SHP77 (cell line): ENCODE data around the gene STEEP1.

ENCODE experiments used
- DNase-seq, 2 experiments: peaks; one replicate each; lab custom pipeline; 2025; lab: John Stamatoyannopoulos, UW

Gene STEEP1

DNA sequence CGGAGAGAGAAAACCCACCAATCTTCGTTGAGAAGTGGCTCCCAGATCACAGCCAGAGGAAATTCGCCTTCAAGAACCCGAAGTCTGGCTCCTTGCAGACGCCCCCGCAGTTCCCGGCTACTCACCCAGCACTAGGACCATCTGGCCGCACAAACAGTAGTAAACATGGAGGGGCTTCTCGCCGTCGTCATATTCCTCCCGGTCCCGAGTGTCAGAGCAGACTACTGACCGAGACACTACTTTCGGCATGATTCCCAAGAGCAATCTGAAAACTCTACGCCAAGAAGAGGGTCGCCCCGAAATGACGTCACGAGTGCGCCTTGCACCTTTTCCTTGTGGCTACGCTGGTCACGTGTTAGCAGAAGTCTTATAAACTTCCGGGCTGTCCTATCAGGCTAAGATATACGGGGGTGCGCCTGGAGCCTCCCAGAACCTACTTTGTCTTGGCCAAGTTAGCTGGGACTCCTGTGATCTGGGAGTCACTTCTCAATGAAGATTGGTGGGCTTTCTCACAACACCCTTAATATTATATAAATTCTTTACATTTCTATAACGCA, at the start of gene STEEP1:
TSS of gene STEEP1 (minus strand) at position 303 of the 557 bp plus-strand sequence. CDS start at position 249, 54 bp downstream.
- peak; percentile 79 to 81 for DNase-seq

DNA sequence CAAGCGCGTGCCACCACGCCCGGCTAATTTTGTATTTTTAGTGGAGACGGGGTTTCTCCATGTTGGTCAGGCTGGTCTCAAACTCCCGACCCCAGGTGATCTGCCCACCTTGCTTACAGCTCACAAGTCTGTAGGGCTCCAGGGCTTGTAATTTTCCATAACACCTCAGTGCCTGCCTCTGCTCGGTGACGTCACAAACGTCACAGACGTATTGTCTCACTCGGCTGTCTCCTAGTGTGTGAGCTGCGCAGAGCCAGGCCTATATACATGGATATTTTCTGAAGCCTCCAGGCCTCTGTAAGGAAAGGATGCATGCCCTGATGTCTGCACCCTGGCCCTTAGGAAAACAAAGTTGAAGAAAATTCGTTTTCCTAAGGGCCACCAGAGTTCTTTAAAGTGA, 49.6 kb upstream of the STEEP1 start:
- DNase-seq = no peak

DNA sequence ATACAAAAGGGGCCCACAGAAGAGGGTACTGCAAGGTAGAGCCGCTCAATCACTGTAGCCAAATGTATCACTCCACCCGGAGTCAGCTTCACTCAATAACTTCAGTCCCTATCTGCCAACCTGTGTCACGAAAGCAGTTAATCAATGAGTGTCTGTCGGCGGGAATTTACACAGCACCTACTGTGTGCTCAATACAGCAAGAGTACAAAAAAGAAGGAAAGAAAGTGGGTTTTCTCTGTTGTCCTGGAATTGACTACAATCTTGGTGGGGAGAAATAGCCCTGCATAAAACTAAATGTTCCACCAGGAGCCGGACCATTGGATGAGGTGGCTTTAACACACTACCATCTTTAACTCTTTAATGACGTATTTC, 41.8 kb upstream of the STEEP1 start:
- DNase-seq = no peak

DNA sequence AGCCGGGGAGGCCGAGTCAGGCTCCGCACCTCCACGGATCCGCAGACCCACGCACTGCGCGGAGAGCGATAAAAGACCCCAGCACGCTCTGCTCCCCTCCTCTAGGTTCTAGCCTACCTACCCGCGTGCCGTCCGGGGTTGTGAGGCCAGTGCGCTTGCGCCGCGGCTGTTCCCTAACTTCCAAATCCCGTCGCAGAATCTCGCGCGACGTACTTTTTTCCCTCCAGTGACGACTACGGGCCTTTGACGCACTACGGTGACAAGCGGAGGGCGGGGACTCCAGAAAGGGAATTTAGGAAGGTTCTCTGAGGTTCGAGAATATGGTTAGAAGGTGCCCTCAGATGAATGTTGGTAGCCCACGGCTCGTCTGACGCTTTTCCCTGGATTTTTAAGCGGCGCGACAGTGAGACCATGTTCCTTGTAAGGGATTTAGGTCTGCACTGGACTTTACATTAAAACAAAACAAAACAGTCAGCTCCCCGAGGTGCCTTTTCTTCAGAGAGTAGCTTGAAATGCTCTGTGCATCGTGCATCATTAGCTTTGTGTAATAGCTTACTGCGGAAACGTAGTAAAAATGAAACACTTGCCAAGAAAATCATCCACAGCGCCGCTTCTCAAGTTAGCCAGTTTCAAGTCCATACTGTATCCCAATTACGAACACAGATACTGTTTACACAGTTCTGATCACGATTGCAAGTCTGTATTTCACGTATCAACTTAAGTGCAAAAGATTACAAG, 41.2 kb upstream of the STEEP1 start, which contains the start of gene NKRF:
TSS of gene NKRF (minus strand) at position 145 of the 738 bp plus-strand sequence.
- peak; percentile 78 to 80 for DNase-seq

DNA sequence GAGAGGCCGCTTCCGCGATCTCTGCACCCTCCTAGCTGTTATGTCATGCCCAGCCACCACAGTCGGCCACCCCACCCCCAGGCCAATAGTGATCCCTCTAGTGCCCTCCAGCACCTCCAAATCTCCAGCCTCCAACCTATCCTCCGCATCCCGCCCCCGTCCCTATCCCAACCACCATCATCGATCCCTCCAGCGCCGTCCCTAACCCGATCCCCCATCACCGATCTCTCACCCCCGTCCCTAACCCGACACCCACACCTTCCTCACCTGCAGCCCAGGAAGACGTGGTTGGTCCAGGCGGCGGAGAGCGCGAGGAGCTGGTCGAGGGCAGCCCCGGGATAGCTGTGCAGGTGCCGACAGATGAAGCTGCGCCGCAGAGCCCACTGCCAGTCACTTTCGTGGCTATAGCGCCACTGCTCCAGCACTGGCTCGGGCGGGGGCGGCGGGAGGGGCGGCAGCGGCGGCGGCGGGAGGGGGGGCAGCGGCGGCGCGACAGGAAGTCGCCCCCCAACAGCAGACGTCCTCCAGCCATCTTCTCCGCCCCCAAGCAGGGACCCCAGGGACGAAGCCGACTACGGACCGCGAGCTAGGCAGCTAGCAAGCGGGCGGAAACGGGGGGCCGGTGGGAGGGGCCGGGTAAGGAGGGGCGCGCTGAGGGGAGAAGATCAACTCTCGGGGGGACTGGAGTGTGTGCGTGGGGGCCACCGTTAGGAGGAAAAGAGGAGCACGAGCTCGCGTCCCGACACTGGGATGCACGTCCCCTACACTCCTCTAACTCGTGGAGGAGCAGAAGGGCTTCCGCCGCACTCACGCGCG, 40.5 kb upstream of the STEEP1 start:
- peak in 1 of 2 experiments; percentile 21 for DNase-seq

DNA sequence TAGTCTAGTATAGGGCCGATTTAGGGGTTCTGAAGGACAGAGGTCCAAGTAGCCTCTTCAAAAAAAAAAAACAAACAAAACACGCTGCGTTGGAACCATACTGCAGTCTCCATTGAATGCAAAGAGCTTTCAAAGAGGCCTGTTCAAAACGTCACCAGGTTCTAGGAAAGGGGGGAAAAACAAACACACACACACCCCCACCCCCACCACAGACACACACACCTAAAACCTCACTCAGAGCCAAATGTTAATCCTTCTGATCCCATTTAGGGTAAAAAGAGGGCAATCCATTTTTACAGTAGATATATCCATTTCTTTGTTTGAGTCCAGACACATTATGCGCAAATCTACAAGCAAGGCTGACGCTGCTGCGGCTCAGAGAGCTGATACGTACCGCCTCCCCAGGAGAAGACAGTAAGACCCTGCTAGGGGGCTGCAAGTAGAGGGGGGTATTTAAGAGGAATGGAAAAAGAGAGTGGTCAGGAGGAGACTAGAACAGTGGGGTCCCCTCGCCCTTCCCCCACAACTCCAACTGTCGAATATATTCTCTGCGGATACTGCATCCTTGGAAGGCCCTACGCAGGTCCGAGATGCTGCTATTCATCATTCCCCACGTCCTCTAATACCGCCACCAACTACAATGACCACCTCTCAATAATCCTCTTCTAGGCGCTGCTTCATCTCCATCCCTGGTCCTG, 39.7 kb upstream of the STEEP1 start:
- DNase-seq = no peak

DNA sequence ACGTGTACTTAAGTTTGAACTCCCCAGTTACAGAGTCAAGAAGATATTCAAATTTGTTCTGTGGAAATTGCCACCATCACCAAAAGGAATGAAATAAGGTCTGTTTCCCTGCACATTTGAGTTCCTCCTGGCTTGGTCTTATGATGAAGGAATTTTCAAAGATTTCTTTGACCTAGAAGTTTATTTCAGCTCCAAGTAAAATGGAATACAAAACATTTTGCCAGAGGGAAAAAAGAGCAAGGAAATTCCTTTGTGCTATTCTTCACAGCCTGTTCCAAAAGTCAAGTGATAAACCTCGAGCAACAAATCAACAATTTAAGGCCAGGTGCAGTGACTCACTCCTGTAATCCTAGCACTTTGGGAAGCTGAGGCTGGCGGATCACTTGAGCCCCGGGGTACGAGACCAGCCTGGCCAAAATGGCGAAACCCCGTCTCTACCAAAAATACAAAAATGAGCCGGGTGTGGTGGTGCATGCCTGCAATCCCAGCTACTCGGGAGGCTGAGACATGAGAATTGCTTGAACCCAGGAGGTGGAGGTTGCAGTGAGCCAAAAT, 37.6 kb upstream of the STEEP1 start:
- DNase-seq = no peak

DNA sequence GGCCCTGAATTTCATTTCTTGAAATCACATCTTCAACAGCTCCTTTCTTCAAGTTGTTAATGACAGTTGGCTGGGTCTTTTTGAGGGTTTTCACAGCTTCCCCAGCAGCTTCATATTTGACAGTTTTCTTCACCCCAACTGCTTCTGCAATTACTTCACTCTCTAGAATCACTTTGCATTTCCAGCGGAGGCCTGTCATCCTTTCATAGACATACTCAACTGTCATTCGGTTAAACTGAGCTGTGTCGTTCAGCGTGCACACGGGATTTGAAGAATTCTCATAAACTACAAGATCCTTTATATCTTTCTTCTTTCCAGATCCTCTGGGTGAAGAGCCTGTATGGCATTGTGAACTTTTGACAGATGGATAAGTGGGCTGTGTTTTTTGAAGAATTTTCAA, 24.6 kb upstream of the STEEP1 start:
- no peak for DNase-seq

DNA sequence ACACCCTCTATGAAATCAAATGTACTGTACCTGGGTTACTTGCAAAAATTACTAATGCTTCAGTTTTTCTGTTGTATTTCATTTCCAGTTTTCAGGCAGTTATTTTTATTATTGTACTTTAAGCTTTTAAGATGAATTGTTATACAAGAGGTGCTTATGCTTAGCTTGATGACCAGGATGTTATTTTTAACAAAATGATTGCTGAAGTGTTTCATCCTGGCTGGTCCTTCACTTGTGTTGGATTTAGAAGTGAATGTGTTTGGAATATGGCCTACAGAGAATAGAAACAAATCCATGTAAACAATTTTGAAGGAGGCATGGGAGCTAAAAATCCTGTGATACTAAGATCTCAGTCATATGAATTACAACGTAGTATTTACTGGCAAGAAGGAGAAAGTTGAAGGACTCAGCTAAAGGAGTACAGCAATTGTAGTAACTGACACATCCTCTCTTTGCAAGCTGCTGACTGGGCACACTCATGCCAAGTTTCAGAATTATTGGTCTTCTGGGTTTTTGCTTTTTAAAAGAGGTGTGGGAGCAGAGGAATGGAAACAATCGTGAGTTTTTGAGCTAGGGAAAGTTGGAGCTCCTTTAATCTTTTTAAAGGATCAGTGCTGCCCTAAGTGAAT, 18.3 kb upstream of the STEEP1 start:
- no peak for DNase-seq

DNA sequence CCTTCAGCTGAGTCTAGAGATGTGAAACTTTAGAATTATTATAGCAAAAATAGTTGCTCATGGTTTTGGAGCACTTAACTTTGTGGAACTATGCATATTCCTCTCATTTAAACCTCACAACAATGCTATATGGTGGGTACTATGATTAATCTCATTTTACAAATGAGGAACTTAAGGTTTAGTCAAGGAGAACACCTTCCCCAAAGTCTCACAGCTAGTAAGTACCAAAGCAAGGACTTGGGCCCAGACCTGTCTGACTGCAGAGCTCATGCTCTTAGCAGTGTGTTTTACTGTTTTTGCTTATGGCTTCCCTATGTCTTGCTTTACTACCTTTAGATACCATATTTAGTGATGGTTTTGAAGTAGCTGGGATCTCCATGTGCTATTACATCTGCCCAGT, 14.2 kb upstream of the STEEP1 start:
- no peak for DNase-seq

DNA sequence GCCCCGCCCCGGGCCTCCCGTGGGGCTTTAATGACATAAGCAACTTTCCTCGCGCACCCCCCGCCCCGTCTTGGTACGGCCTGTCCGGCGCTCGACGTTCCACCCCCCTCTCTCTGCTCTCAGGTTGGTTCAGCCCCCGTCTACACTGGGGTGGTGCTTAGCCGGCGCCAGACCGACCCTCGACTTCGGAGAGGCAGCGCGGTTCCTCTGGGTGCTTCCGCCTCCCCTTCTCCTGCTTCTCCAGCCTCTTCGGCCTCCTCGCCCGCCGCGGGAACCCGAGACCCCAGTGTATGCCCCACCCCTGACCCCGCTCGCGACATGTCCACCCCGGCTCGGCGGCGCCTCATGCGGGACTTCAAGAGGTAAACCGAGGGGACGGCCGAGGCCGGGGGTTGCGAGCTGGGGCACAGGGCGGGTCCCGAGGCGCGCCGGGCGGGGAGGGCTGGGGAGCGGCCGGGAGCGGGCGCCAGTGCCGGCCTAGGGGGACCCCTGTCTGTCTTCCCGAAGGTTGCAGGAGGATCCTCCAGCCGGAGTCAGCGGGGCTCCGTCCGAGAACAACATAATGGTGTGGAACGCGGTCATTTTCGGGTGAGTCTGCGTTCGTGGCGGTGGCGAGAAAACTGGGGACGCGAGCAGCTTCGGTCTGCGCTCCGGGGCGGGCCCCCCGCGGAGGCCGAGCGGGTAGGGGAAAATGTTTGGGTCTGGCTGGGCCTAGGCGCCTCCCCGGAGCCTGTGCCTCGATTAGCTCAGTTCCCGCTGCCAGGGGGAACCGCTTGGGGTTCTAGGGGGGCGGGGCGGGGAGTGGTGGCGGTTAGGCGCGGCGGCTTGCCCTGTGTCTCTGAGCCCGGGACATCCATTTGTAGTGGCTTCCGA, 9.4 kb upstream of the STEEP1 start, which contains the start of gene UBE2A:
TSS of gene UBE2A (plus strand) at position 170 of the 873 bp plus-strand sequence. CDS start at position 319, 149 bp downstream.
- DNase-seq = peak; percentile 68 to 77

DNA sequence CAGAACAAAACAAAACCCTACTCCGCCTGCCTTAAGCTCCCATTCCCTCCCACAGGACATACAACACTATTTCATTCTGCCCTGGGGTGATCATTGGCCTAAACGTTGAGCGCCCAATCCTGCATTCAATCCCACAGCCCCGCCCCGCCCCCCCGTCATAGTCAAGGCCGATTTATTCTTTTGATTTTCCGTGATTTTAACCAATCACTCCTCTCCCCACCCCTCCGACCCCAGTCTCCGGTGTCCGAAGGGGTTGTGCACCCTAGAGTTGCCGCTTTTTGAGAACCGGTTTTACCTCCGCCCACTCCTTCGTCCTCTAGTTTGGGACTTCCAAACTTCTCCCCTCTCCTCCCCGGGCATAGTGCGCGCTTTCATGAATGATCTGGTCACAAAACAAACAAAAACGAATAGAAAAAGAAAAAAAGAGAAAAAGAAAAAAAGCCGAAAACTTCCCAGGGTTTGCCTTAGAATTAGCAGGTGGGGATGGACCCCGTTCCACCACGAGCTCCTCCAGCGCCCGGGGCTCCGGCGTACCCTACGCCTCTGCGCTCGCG, 8.7 kb upstream of the STEEP1 start:
- DNase-seq = no peak

DNA sequence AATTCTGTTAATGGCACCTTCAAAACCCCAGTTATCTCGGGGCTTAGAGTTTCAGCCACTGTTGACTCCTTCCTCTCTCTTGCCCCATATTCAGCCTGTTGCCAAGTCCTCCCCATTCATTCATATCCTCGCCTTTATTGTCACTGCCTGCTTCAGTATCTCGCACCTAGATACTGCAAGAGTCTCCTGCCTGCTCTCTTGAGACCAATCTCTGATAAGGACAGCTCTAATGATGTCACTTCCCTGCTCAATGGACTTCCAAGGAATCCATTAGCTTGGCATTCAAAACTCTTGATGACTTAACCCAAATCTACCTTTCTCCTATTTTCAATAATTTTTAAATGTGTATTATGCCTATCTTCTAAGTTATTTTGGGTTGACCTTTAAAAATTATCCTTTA, 8.0 kb upstream of the STEEP1 start:
- DNase-seq = no peak

DNA sequence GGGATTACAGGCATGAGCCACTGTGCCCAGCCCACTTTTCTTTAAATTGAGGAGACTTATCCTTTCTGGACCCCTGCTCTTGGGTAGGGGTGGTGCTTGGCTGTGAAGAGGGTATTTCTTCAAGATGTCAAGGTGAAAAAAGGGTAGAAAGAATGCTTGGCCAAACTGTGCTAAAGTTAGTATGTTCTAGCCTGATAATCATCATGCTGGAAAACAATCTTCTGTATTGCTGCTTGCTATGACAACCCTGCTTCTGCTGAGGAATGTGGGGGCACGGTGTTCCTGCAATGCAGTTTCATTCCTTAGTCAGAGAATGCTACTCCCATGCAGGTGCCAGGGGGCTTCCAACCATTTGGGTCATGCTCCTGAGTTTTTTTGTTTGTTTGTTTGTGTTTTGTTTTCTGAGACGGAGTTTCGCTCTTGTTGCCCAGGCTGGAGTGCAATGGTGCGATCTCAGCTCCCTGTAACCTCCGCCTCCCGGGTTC, 5.2 kb upstream of the STEEP1 start:
- DNase-seq = no peak

DNA sequence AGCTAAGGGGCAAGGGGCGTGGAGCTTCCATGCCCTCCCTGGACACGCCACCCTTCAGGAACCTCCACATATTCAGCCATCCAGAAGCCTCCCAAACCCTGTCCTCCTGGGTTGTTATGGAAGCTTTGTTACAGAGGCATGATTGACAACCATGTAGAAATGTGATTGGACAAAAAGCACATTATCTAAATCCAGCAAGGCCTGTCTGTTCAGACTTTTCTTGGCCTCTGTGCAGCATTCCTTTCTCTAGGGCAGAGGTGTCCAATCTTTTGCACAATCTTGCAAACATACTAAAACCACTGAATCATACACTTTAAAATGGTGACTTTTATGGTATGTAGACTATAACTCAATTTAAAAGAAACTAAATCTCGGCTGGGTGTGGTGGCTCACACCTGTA, 12.7 kb downstream of the STEEP1 start:
- no peak for DNase-seq

DNA sequence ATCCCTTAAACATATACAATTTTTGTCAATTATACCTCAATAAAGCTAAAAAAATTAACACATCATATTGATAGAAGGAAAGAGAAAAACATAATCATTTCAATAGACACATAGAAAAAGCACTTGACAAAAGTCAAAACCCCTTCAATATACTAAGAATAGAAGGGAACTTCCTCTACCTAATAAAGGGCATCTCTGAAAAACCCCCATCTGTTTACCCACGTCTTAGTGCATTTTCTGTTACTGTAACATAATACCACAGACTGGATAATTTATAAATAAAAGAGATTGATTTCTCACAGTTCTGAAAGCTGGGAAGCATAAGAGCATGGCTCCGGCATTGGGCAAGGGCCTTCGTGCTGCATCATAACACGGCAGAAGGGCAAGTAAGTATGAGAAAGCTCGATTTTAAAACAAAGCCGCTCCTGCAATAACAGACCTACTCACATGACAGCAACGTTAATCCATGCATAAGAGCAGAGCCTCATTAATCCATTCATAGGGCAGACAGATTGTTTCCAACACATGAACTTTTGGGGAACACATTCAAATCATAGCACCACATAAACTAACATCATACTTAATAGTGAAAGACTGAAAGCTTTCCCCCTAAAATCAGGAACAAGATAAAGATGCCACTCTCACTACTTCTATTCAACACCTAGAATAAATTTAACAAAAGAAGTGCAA, 15.7 kb downstream of the STEEP1 start:
- DNase-seq = no peak

DNA sequence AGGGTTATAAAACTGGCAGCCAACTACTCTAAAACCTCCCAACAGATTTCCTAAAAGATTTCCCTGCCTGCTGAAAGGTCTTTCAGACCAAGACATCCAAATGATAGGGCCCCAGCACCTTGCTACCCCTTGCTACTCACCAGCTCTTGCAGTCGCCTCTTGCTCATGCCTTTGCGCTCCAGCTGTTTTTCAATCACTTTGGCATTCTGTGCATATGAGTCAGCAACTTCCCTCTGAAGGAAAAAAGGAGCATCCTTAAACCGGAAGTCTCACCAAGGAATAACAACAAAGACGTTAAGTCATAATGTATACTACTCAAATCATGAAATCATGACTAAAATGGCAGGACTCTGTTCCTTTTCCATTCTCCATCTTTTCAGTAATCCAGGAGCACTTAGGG, 24.0 kb downstream of the STEEP1 start:
- no peak for DNase-seq

DNA sequence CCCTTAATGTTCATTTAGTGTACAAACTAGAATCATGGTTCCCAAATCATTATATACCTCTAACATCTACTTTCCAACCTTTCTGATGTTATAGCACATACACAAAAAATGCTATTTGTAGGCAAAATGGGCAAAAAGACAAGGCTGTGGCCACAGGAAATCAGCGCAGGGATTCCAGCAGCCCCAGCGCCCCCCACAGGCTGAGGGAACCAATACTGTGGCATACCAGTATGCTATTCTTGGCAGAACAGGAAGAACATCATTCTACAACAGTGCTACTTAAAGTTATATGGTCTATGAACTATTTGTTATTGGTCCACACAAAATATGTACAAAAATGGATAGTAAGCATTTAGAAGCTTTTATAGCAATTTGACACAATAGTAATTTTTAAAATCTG, 25.3 kb downstream of the STEEP1 start:
- no peak for DNase-seq

DNA sequence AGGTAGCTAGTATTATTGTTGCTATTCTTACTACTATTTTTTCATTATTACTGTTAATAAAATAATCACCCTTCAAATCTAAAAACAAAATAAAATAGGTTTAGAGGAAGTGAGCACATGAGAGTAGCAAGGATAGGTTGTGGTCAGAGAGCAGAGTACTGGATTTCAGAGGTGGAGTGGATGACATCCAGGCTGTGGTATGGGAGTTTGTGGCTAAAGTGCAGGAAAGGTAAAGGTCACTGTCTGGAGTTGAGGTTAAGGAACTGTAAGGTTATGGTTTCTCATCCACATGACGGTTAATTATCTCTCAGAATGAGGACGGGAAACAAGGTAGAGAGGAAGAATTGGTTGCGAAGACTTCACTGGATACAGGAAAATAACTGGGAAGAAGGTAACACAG, 27.7 kb downstream of the STEEP1 start:
- DNase-seq = no peak
